Heart left ventricle (tissue), 13 donors: ENCODE data around the gene NPTXR.

Source experiments
- POLR2A ChIP-seq, 2 donors: fragments of 450-650 bp; IDR thresholded peaks; one replicate each; pipeline ENCODE4 v1.6.1; 2017; ENCODE audit warnings: antibody characterized with exemption in 2 of 2, mild to moderate bottlenecking in 2 of 2, moderate library complexity in 2 of 2
- TF ChIP-seq, protein P1 (sequence below), 12 donors: fragments of 200-600 bp; sonication (generic) in 4 of 12; IDR thresholded peaks; one replicate each; pipeline versions ENCODE4 v1.5.0 to v1.8.0; 2018 to 2022; ENCODE audit warnings: antibody characterized with exemption in 12 of 12, mild to moderate bottlenecking in 5 of 12
- donor health status: ischemic (EF 13 %, LVEDD 7.1; RV severe dilation, severe dysfunction).
- donor health status: DM: no; HTN: yes; CAD: no.
- donor health status: DM: no; HTN: no; CAD: no.
- donor health status: ischemic (EF 25% LVEDD 6.9; RV normal size, moderate dysfunction).
- donor health status: ischemic (EF 25% LVEDD 5.7; RV mildly dilated, moderate dysfunction).
- donor health status: ischemic (EF 35%, LVEDD 5.7; RV mildly dilated, moderate dysfunction).
- donor health status: nonischemic (EF 11% LVEDD 7.7; RV severe dilation, severe dysfunction).
- donor health status: DM: yes; HTN: yes; CAD: no.
- donor health status: PGD.
- donor health status: ischemic (EF 29% LVEDD 5.4; RV normal size, mild dysfunction).
- donor health status: nonischemic (EF 23%, LVEDD 6.1; RV moderate dilation, normal function).

DNA sequence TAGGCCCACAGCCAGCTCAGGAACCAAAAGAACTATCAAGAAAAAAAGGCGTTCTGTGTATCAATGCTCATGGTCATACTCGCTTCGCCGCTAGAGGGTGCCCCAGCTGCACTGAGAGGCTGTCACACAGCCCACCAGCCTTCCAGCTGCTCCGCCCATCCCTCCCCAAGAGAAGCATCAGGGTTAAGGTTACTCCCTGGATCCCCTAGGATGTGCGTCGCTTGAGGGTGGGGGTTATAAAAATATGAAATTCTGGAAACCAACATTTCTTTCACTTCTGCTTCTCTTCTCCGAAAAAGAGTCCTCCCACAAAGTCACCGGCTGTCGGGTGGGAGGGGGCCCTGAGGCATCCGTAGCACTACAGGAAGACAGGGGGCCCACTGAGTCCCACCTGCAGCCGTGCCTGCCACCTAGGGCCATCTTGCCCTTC is 26.5 kb upstream of the NPTXR start:
- TF ChIP-seq, protein P1, sequence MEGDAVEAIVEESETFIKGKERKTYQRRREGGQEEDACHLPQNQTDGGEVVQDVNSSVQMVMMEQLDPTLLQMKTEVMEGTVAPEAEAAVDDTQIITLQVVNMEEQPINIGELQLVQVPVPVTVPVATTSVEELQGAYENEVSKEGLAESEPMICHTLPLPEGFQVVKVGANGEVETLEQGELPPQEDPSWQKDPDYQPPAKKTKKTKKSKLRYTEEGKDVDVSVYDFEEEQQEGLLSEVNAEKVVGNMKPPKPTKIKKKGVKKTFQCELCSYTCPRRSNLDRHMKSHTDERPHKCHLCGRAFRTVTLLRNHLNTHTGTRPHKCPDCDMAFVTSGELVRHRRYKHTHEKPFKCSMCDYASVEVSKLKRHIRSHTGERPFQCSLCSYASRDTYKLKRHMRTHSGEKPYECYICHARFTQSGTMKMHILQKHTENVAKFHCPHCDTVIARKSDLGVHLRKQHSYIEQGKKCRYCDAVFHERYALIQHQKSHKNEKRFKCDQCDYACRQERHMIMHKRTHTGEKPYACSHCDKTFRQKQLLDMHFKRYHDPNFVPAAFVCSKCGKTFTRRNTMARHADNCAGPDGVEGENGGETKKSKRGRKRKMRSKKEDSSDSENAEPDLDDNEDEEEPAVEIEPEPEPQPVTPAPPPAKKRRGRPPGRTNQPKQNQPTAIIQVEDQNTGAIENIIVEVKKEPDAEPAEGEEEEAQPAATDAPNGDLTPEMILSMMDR (IDR thresholded peaks at IDR 0.05), result peak; percentile 88 to 97 (median 92)
- no peak for TF ChIP-seq POLR2A (IDR thresholded peaks at IDR 0.05)
